HCT116 (cell line): ENCODE results near the gene CD22. TPM values are rescaled to one million over a fixed set of nuclear protein-coding genes. Genes with fewer than 3 reads are reported as not detected.

Experiments used
- ATAC-seq: fragments of 200-7000 bp; cut with Tn5 transposase; 2 replicates; pipeline ENCODE4 v1.9.1; 2020; ENCODE audit warnings: mild to moderate bottlenecking, moderate library complexity
- BruUV-seq: library from RNA; stranded (reverse); fragments of 400-500 nt; replicated peaks from 2 replicates; lab custom pipeline; 2021; lab: Mats Ljungman, UMichigan
- CTCF ChIA-PET: fragments of 300-600 bp; sonication (Branson Sonifier 250); formaldehyde crosslinking; loops from one replicate; lab custom pipeline; 2021; ENCODE audit warnings: antibody characterized with exemption; lab: Charles Lee
- POLR2A ChIA-PET: fragments of 300-600, 350-600 bp; sonication (Branson Sonifier 250); formaldehyde crosslinking; loops from one replicate; lab custom pipeline; 2021; ENCODE audit warnings: antibody characterized with exemption; lab: Charles Lee
- RAD21 ChIA-PET, 2 experiments: fragments of 300-600 bp; sonication (Branson Sonifier 250); formaldehyde crosslinking; loops; one replicate each; lab custom pipeline; 2023; ENCODE audit warnings: low total read pairs in 2 of 2; ENCODE audit not compliant: uncharacterized antibody in 2 of 2, unreplicated experiment in 2 of 2, low non-redundant PET in 1 of 2; lab: Charles Lee
- DNase-seq: peaks from one replicate; pipeline ENCODE4 v3.0.0-alpha.2; 2010; ENCODE audit warnings: low read depth, low spot score
- H2AFZ ChIP-seq: fragments of 200-600 bp; shearing (Covaris generic), sonication (generic); 2 replicates; pipeline ENCODE4 v1.6.1; 2017; ENCODE audit warnings: low read depth, mixed run types, mixed read lengths, antibody characterized with exemption, low read length; ENCODE audit not compliant: poor library complexity, severe bottlenecking
- H3K27ac ChIP-seq: 2 replicates; pipeline ENCODE4 v1.5.1; 2012; ENCODE audit warnings: low read depth, low read length
- H3K27me3 ChIP-seq: fragments of 200-600 bp; sonication (generic); 2 replicates; pipeline ENCODE4 v1.6.1; 2016; ENCODE audit warnings: mixed run types, low read length, mixed read lengths; ENCODE audit not compliant: insufficient read depth
- H3K36me3 ChIP-seq, 2 experiments: fragments of 200-500 bp in 1 of 2; fragments of 200-600 bp in 1 of 2; sonication (Bioruptor generic) in 1 of 2; sonication (generic) in 1 of 2; 2 replicates each; pipeline versions ENCODE4 v1.5.1 to v1.6.1; 2014 to 2016; ENCODE audit warnings: low read length in 2 of 2, inconsistent platforms in 1 of 2, mixed read lengths in 1 of 2, mixed run types in 1 of 2; ENCODE audit not compliant: insufficient read depth in 2 of 2, control insufficient read depth in 1 of 2
- H3K4me1 ChIP-seq, 2 experiments: fragments of 200-600 bp in 1 of 2; sonication (generic) in 1 of 2; 2 replicates each; pipeline versions ENCODE4 v1.5.1 to v1.6.1; 2012 to 2017; ENCODE audit warnings: low read length in 2 of 2, inconsistent platforms in 1 of 2, mild to moderate bottlenecking in 1 of 2, mixed read lengths in 1 of 2, mixed run types in 1 of 2, moderate library complexity in 1 of 2; ENCODE audit not compliant: insufficient read depth in 2 of 2, control insufficient read depth in 1 of 2
- H3K4me2 ChIP-seq: fragments of 200-600 bp; sonication (generic); 2 replicates; pipeline ENCODE4 v1.6.1; 2017; ENCODE audit warnings: mixed run types, low read length, mixed read lengths
- H3K4me3 ChIP-seq, 2 experiments: fragments of 200-600 bp in 1 of 2; sonication (generic) in 1 of 2; replicated peaks in 1 of 2; 2 replicates each; pipeline ENCODE4 v1.5.1; 2011 to 2016; ENCODE audit warnings: low read length in 2 of 2, control low read depth in 1 of 2, low read depth in 1 of 2, mild to moderate bottlenecking in 1 of 2, mixed read lengths in 1 of 2, mixed run types in 1 of 2
- H3K79me2 ChIP-seq: fragments of 200-600 bp; sonication (generic); 2 replicates; pipeline ENCODE4 v1.6.1; 2017; ENCODE audit warnings: mild to moderate bottlenecking, mixed run types, low read length, moderate library complexity, mixed read lengths; ENCODE audit not compliant: insufficient read depth
- H3K9ac ChIP-seq: fragments of 200-600 bp; sonication (generic); 2 replicates; pipeline ENCODE4 v1.6.1; 2016; ENCODE audit warnings: low read length, mixed read lengths
- H3K9me2 ChIP-seq: fragments of 200-600 bp; sonication (generic), shearing (Covaris generic); 2 replicates; pipeline ENCODE4 v1.6.1; 2017; ENCODE audit warnings: mixed run types, mild to moderate bottlenecking, moderate library complexity; ENCODE audit not compliant: insufficient read depth
- H3K9me3 ChIP-seq, 2 experiments: fragments of 200-500 bp in 1 of 2; fragments of 200-600 bp in 1 of 2; sonication (Bioruptor generic) in 1 of 2; sonication (generic) in 1 of 2; 2 replicates each; pipeline ENCODE4 v1.6.1; 2014 to 2017; ENCODE audit warnings: low read length in 2 of 2, mixed read lengths in 2 of 2, inconsistent platforms in 1 of 2, low read depth in 1 of 2, mild to moderate bottlenecking in 1 of 2, mixed run types in 1 of 2, moderate library complexity in 1 of 2; ENCODE audit not compliant: control insufficient read depth in 1 of 2, insufficient read depth in 1 of 2
- H4K20me1 ChIP-seq: fragments of 200-600 bp; sonication (generic), shearing (Covaris generic); 2 replicates; pipeline ENCODE4 v1.6.1; 2017; ENCODE audit warnings: mixed run types, mild to moderate bottlenecking, moderate library complexity; ENCODE audit not compliant: insufficient read depth
- CBX3 ChIP-seq: IDR thresholded peaks from 2 replicates; pipeline ENCODE4 v1.6.1; 2012; ENCODE audit warnings: low read depth
- CEBPB ChIP-seq: IDR thresholded peaks from 2 replicates; pipeline ENCODE4 v1.6.1; 2012; ENCODE audit warnings: low read depth
- EGR1 ChIP-seq: IDR thresholded peaks from 2 replicates; pipeline ENCODE4 v1.6.1; 2012; ENCODE audit warnings: low read depth
- ELF1 ChIP-seq: IDR thresholded peaks from 2 replicates; pipeline ENCODE4 v1.6.1; 2012; ENCODE audit warnings: low read depth, borderline replicate concordance
- POLR2AphosphoS5 ChIP-seq: IDR thresholded peaks from 2 replicates; pipeline ENCODE4 v1.6.1; 2011; ENCODE audit warnings: mild to moderate bottlenecking, low read depth, low read length, moderate library complexity
- RAD21 ChIP-seq: IDR thresholded peaks from 2 replicates; pipeline ENCODE4 v1.6.1; 2012; ENCODE audit warnings: low read depth, mild to moderate bottlenecking
- REST ChIP-seq: IDR thresholded peaks from 2 replicates; pipeline ENCODE4 v1.6.1; 2012; ENCODE audit warnings: low read depth
- SP1 ChIP-seq: IDR thresholded peaks from 2 replicates; pipeline ENCODE4 v1.6.1; 2012; ENCODE audit warnings: low read depth
- SRF ChIP-seq: IDR thresholded peaks from 2 replicates; pipeline ENCODE4 v1.6.1; 2012; ENCODE audit warnings: low read depth
- YY1 ChIP-seq: IDR thresholded peaks from 2 replicates; pipeline ENCODE4 v1.6.1; 2011; ENCODE audit warnings: low read length, low read depth, moderate library complexity, mild to moderate bottlenecking; ENCODE audit not compliant: insufficient replicate concordance; ENCODE audit errors: extremely low read depth
- ZBTB33 ChIP-seq: IDR thresholded peaks from 2 replicates; pipeline ENCODE4 v1.6.1; 2011; ENCODE audit warnings: mild to moderate bottlenecking, low read length, moderate library complexity; ENCODE audit not compliant: insufficient replicate concordance; ENCODE audit errors: extremely low read depth
- ZNF274 ChIP-seq: fragments of 200-500 bp; sonication (Bioruptor generic); IDR thresholded peaks from 2 replicates; pipeline ENCODE4 v1.6.1; 2014; ENCODE audit warnings: mild to moderate bottlenecking, low read depth, low read length, inconsistent platforms
- intact Hi-C: fragments of 100-400 bp; cut with micrococcal nuclease; formaldehyde crosslinking; loops from 2 replicates; pipeline ENCODE4 v1.10.0; 2022
- total RNA-seq: library from RNA; stranded (reverse); gene quantifications from one replicate; pipeline ENCODE4 v1.2.1, GENCODE V29; 2021; ENCODE audit not compliant: unreplicated experiment
- TF ChIP-seq, protein P1 (sequence below): IDR thresholded peaks from 2 replicates; pipeline ENCODE4 v1.6.1; 2012

The CD22 gene
- total RNA-seq, 1 experiment from 2014 or later, result 7.0 TPM

DNA sequence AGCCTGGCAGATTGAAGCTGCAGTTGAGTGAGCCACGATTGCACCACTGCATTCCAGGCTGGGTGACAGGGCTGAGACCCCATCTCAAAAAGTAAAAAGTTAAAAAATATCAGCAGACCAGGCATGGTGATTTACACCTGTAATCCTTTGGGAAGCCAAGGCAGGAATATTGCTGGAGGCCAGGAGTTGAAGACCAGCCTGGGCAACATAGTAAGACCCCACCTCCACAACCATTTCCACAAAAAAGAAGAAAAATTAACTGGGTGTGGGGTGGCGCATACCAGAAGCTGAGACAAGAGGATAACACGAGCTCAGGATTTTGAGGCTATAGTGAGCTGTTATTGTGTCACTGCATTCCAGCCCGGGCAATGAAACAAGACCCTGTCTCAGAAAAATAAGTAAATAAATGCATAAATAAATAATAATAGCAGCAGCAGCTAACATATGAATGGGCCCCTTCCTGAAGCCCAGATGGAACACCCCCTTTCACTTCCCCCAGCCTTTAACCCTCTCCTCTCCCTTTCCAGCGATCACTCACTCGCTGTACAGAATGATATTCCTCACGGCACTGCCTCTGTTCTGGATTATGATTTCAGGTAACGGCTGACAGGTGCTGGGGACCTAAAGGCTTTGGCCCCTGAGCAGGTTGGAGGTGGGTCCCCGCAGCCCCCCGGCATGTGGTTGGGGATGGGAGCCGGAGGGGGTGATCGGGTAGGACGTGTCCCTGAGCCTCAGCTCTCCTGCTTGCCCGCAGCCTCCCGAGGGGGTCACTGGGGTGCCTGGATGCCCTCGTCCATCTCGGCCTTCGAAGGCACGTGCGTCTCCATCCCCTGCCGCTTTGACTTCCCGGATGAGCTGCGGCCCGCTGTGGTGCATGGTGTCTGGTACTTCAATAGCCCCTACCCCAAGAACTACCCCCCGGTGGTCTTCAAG, 33.9 kb upstream of the CD22 start:
- intact Hi-C loops, result no loop called here
- BruUV-seq, result no TSS peak

DNA sequence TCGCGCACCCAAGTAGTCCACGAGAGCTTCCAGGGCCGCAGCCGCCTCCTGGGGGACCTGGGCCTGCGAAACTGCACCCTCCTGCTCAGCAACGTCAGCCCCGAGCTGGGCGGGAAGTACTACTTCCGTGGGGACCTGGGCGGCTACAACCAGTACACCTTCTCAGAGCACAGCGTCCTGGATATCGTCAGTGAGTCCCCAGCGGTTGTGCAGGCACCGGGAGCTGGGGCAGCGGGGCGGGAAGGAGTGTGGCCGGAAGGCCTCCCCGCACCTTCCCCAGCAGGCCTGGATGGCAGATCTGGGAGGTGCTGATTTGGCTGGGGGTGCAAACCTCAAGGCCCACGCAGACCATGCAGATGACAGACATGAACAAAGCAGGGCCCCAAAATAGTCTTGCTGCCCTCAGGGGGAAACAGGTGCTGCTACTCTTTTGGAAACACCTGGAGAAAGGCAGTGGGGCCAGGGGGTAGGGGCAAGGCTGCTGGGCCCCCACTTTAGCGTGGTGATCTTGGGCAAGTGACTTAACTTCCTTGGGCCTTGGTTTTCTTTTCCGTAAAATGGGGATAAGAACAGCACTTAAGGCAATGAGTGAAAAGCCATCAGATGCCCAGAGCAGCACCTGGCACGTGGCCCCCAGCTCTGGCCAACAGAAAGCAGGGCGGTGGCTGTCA, 33.1 kb upstream of the CD22 start:
- peaks cover 0 to 1% of the 10 kb centered on the region in 2 experiments; a peak in 1 of 4 replicates for H3K4me1 ChIP-seq
- no peaks in the 10 kb centered on the region for H3K27me3 ChIP-seq
- ATAC-seq, result no peak
- H3K79me2 ChIP-seq, result no peaks in the 10 kb centered on the region
- no peaks in the 10 kb centered on the region for H4K20me1 ChIP-seq
- H3K9me3 ChIP-seq, result peaks cover 0 to 6% of the 10 kb centered on the region in 2 experiments; a peak in 1 of 4 replicates
- no peak for DNase-seq
- H3K4me3 ChIP-seq, result no peak overlapping the region
- H2AFZ ChIP-seq, result no peak overlapping the region
- H3K9me2 ChIP-seq, result no peaks in the 10 kb centered on the region
- no peaks in the 10 kb centered on the region for H3K36me3 ChIP-seq
- CTCF ChIA-PET, result no interaction called here
- no peak overlapping the region for H3K9ac ChIP-seq
- no TSS peak for BruUV-seq
- no peak overlapping the region for H3K27ac ChIP-seq
- no peak overlapping the region for H3K4me2 ChIP-seq
- RAD21 ChIA-PET, result no interaction called here
- POLR2A ChIA-PET, result no interaction called here
- intact Hi-C loops, result no loop called here
- no peak for TF ChIP-seq ZNF274
- no peak for TF ChIP-seq ELF1
- no peak for TF ChIP-seq REST
- no peak for TF ChIP-seq SRF
- TF ChIP-seq POLR2AphosphoS5, result no peak
- TF ChIP-seq YY1, result no peak
- TF ChIP-seq ZBTB33, result no peak

More for the DNA sequence above, 33.9 kb upstream of the CD22 start:
- ChIA-PET CTCF (no interaction called here), POLR2A (no interaction called here), RAD21 (no interaction called here)
- H3K4me3 ChIP-seq, result no peak overlapping the region
- H3K4me2 ChIP-seq, result no peak overlapping the region
- TF ChIP-seq SP1 (no peak), CBX3 (no peak), CEBPB (no peak), YY1 (no peak), RAD21 (no peak), EGR1 (no peak)
- TF ChIP-seq, protein P1, sequence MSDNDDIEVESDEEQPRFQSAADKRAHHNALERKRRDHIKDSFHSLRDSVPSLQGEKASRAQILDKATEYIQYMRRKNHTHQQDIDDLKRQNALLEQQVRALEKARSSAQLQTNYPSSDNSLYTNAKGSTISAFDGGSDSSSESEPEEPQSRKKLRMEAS, result no peak
- H3K27me3 ChIP-seq, result no peaks in the 10 kb centered on the region
- H3K4me1 ChIP-seq, result peaks cover 0 to 7% of the 10 kb centered on the region in 2 experiments; a peak in 1 of 4 replicates
- no peak for DNase-seq
- H2AFZ ChIP-seq, result no peak overlapping the region
- no peak for ATAC-seq
- no peak overlapping the region for H3K9ac ChIP-seq
- H3K79me2 ChIP-seq, result no peaks in the 10 kb centered on the region
- H3K9me3 ChIP-seq, result peaks cover 0 to 6% of the 10 kb centered on the region in 2 experiments; a peak in 1 of 4 replicates
- no peaks in the 10 kb centered on the region for H3K36me3 ChIP-seq
- no peak overlapping the region for H3K27ac ChIP-seq
- H3K9me2 ChIP-seq, result no peaks in the 10 kb centered on the region
- H4K20me1 ChIP-seq, result no peaks in the 10 kb centered on the region
